ENCODE results near the gene INPPL1.

DNA sequence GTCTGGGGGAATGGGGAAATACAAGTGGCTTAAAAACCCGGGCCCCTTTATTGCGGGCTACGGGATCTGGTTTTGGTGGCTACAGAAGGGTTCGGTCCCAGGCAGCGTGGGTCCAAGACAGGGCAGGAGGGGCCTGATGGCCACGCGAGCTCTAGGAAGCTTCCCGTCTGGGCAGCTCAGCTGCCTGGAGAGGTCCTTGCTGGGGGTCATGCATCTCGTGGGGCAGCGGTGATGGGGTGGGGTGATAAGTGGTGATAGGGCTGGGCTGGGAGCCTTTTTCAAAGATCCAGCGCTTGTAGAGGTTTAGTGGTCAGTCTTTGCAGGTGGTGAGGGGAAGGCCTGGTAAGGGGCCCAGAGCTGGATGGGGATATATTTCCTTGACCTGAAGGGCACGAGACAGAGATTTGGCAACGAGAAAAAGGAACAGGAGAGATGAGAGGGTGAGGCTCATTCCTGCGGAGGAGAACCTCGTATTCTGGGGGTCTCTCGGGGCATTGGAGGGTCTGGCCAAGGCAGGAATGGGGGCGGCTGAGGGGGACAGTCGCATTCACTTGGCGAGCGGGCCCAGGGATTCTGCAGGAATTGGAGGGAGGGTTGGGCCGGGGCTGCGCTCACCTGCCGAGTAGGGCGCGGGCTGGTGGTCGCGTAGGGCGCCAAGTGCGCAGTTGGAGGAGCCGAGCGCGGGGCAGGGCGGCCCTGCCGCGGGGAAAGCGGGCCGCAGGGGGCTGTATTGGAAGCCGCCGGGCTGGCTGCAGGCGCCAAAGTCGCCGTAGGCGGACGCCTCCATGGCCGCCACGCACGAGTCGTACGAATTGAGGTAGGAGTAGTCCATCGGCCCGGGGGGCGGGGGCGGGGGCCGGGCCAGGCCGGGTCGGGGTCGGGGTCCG, 18.8 kb downstream of the INPPL1 start:
- TF ChIP-seq EP300 (IDR thresholded peaks at IDR 0.05) (no peak), POLR2A (IDR thresholded peaks at IDR 0.05) (no peak), POLR2AphosphoS5 (IDR thresholded peaks at IDR 0.05) (no peak)

Data from gastroesophageal sphincter (tissue), 2 donors.